SU-DHL-6 (cell line): ENCODE results near the gene PTPRG.

Experiments
- EZH2phosphoT487 ChIP-seq: fragments of 200-600 bp; sonication (generic), shearing (Covaris generic); conservative IDR thresholded peaks from 2 replicates; pipeline ENCODE4 v1.6.1; 2018; ENCODE audit warnings: mild to moderate bottlenecking, antibody characterized with exemption, low read length, moderate library complexity, mixed read lengths
- TF ChIP-seq, protein P1 (sequence below): fragments of 200-600 bp; sonication (generic); IDR thresholded peaks from one replicate; pipeline ENCODE4 v1.5.1; 2017; ENCODE audit warnings: antibody characterized with exemption, mild to moderate bottlenecking, low read length, moderate library complexity; ENCODE audit not compliant: insufficient read depth, poor library complexity, severe bottlenecking

DNA sequence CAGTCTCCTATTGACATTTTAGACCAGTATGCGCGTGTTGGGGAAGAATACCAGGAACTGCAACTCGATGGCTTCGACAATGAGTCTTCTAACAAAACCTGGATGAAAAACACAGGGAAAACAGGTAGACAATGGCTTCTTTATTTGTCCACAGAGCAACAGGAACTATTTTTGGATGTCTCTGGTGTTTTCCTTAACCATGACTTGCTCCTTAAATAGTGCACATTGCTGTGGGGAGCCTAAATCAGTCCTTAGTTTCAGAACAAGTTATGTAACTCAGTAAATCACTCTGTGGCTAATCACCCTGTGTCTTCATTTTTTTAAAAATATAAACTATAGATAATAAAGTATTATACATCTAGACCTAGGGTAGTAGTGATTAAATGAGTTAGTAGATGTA, 428.3 kb downstream of the PTPRG start:
- no peak for TF ChIP-seq EZH2phosphoT487
- TF ChIP-seq, protein P1, sequence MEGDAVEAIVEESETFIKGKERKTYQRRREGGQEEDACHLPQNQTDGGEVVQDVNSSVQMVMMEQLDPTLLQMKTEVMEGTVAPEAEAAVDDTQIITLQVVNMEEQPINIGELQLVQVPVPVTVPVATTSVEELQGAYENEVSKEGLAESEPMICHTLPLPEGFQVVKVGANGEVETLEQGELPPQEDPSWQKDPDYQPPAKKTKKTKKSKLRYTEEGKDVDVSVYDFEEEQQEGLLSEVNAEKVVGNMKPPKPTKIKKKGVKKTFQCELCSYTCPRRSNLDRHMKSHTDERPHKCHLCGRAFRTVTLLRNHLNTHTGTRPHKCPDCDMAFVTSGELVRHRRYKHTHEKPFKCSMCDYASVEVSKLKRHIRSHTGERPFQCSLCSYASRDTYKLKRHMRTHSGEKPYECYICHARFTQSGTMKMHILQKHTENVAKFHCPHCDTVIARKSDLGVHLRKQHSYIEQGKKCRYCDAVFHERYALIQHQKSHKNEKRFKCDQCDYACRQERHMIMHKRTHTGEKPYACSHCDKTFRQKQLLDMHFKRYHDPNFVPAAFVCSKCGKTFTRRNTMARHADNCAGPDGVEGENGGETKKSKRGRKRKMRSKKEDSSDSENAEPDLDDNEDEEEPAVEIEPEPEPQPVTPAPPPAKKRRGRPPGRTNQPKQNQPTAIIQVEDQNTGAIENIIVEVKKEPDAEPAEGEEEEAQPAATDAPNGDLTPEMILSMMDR: no peak
